ENCODE data around the gene IGFN1.

IGFN1 gene

DNA sequence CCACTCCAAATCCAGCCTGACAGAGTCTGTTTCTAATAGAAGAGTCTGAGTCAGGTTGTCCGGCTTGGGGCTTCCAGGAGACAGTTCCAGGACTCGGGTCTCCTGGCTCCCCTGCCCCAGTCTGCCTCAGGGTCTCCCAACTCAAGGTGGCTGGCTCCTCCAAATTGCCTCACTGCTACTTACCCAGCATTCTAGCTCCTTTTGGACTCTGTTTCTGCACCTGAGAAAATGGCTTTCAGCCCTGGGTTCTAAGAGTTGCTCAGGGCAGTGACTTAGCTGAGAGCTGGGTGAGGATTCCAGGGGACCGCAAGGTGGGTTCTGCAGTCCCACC lies 5.5 kb upstream of the IGFN1 start:
- no peak for DNase-seq (ENCODE audit: low read depth in 2 of 2)

DNA sequence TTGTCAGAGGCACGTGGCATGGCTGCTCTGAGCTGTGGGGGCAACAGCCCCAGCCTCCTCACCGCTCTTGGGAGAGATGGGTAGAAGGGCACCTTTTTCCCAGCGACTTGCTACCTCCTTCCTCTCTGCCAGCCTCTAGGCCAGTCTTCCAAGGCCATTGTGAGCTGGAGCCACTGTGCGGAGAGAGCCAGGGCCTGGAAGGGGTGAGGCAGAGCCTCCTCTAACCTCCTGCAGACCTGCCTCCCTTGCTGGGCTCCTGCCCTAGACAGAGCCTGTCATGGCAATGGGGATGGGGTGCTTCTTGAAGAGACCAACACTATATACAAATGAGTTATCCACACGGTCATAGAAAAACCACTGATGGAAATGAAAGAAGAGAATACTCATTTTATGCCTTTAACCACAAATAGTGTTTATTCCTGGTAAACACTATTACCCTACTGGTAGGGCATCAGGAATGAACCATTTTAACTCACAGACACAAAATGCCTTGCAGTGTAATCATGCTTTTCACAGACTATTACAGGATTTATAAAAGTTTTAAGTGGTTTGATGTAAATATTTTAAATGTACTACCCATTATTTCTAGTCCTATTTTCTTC lies 5.0 kb upstream of the IGFN1 start:
- no peak for DNase-seq (ENCODE audit: low read depth in 2 of 2)

- no peak for DNase-seq (ENCODE audit: low read depth in 2 of 2)
Observed at GRCh38 chr1:201186192-201186591, 4.4 kb upstream of the IGFN1 start.

DNA sequence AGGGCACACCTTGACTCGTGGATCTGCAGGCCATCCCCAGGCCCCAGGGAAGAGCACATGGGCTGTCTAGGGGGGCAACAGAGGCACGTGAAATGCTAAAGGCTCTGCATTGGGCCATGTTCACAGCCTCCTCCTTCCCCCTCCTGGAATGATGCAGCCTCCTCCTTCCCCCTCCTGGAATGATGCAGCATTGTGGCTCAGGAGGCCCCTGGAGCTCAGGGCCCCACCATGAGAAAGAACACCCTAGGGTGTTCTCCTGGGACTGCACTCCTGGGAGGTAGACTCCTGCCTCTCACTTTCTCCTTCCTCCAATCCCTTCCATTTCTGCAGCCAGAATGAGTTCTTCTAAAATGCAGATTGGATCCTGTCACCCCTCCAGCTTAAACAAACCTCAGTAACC lies 1.5 kb upstream of the IGFN1 start:
- no peak for DNase-seq (ENCODE audit: low read depth in 2 of 2)

DNA sequence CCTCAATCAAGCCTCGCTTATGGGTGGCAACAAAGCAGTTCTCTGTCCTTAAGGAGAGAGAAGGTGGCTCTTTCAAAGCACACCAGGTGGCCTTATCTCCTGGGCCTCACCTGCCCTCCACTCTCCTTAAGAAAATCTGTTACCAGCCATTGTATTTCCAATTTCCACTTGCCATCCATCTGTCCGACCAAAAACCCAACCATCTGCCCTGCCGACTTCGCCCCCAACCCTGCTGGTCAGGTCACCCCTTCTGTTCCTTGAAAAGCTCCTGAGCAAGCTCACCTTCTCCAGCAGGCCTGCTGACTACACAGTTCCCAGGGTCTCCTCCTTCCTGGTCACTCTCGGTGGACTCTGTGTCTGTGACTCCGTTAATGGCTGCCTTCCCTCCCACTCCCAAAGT lies 619 bp upstream of the IGFN1 start:
- no peak for DNase-seq (ENCODE audit: low read depth in 2 of 2)

DNA sequence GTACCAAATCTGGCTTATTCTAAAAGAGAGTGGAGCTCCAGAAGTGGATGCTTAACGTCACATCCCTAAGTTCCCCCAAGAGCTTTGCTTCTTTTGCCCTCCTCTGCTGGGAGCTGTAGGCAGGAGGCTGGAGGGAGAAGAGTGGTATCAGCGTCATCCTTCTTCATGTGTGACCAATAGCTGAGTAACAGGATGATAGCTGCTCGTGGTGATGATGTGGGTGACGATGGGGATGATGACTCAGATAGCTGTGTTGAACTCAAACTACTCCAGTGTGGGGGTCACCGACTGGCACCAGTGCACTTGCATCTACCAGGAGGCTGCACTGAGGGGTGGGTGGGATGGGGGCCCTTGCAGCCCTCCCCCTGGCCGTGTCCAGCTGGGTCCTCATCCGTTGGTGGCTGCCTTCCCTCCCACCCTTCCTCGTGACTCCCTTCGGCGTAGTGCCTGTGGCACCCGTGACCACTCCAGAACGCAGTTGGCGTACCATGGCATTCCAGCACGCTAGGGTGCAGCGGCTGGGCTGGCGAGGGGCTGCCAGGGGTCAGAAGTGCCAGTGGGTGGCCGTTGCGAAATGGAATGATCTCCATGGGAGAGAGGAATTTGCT lies 1.1 kb downstream of the IGFN1 start:
- DNase-seq (ENCODE audit: low read depth in 2 of 2), result peak; percentile 2 to 7

DNA sequence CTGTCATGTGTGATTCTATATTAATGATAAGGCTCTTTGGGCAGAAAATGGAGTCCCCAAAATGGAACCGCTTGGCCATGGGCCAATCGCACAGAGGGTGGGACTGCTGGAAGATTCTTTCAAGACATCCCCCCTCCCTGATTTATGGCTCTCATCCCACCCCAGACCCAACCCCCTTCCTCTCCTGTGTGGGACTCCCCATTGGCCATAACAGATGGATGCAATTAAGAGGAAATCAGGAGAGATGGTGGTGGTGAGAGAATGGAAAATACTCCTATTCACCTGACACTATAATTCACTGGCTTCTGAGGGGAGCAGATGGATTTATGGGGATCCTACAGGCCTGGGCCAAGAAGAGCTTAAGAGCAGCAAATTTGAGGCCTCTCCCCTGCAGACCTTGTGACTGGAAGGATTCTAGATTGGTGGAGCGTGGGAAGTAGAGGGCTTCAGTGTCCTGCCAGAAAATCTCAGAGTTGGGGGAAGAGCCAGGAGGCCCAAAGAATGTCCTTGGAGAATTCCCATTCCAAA lies 1.7 kb downstream of the IGFN1 start:
- no peak for DNase-seq (ENCODE audit: low read depth in 2 of 2)

DNA sequence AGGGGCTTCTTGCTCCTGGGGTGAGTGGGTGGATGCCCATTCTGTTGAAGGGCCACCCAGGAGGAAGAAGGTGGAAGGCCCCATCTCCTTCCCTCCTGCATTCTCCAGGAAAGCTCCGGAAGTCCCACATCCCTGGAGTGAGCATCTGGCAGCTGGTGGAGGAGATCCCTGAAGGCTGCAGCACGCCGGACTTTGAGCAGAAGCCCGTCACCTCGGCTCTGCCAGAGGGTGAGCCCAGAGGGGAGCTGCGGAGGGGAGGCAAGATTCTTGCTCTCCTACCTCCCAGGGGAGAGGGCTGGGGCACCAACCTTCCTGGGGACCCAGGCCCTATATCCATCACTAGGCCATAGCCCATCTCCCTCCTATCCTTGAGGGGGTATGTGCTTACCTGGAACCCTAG lies 3.4 kb downstream of the IGFN1 start:
- no peak for DNase-seq (ENCODE audit: low read depth in 2 of 2)

GRCh38 chr1:201198598-201198997 lies 8.0 kb downstream of the IGFN1 start:
- DNase-seq (ENCODE audit: low read depth in 2 of 2), result no peak

DNA sequence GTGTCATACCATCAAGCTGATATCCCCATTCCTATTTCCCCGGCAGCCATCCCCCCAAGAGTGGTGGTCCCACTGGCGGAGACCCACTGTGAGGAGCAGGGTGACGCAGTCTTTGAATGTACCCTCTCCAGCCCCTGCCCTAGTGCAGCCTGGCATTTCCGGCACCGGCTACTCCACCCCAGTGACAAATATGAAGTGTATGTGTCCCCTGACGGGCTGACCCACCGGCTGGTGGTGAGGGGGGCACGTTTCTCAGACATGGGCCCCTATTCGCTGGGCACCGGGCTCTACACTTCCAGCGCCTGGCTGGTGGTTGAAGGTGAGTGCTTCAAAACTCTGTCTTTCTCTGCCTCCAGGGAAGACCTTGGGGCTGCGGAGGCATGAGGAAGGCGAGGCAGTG lies 14.4 kb downstream of the IGFN1 start:
- DNase-seq (ENCODE audit: low read depth in 2 of 2), result no peak

- DNase-seq (ENCODE audit: low read depth in 2 of 2), result no peak
Observed at GRCh38 chr1:201206176-201206575, 15.6 kb downstream of the IGFN1 start.

DNA sequence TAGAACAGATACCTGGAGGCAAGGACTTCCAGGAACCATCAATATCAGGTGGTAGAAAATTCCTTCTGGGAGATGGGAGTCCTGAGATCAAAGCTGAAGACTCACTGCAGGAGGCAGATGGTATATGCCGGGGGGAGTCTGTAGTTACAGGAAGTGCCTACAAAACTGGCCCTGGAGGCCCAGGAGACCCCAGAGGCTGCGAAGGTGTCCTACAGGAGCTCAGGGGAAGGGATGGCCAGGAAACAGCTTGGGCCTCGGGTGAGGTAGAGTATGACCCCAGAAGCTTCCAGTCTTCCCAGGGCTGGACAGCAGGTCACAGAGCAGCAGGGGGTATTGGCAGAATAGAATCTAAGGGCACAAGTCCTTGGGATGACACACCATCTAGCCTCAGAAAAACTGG lies 16.4 kb downstream of the IGFN1 start:
- DNase-seq (ENCODE audit: low read depth in 2 of 2), result no peak

DNA sequence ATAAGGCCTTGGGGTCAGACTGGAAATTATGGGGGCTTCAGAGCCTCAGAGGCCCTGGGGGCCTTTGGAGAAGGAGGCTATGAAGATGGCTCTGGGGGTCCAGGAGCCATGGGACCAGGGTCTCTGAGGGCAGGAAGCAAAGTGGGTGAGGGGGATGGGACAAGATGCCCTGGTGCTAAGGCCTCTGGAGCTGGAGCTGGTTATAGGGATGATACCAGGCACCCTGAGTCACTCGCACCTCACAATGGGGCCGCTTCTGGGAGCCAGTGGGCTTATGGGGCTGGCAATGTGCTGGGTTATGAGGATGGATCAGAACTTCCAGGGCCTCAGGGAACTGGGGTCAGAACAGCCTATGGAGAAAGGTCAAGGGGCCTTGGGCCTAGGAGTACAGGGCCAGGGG lies 17.6 kb downstream of the IGFN1 start:
- no peak for DNase-seq (ENCODE audit: low read depth in 2 of 2)

DNA sequence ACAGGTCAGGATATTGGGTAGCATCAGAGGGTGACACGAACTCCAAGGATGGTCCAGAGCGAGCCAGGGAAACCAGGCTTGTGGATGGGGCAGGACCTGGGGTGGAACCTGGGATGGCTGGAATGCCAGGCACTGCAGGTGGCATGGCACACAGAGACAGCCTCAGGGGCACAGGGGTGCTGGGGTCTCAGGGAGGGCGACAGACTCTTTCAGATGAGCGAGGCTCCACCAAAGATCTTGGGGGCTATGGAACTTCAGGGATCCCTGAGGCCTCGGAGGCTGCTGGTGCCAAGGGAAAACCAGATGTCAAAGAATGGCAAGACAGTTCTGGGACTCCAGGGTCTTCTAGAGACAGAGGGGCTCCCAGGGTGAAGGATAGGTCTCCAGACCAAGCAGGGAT lies 21.4 kb downstream of the IGFN1 start:
- DNase-seq (ENCODE audit: low read depth in 2 of 2), result no peak

DNA sequence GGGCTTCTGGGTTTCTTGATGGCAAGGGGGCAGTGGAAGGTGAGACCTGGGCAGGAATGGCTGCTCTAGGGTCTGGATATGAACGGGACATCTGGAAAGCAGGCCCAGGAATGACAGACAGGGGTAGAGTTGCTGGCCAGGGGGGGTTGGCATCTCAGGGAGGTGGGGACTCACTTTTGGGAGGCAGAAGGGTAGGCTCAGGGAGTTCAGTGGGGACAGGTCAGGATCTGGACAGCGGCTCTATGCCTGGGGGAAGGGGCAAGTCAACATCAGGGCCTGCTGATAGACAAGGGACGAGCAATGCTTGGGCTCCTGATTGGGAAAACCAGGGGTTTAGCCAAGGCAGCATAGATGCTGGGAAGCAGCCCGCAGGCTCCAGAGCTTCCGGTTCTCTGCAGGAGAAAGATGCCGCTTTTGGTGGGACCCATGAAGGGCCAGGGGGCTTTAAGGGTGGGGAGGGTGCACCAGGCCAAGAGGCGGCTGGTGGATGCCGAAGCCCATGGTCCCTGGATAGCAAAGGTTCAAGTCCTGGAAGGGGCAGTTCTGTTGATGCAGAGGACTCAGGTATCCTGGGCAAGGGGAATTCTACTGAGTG lies 21.9 kb downstream of the IGFN1 start:
- DNase-seq (ENCODE audit: low read depth in 2 of 2), result no peak

GRCh38 chr1:201213106-201213770 lies 22.6 kb downstream of the IGFN1 start:
- no peak for DNase-seq (ENCODE audit: low read depth in 2 of 2)

GRCh38 chr1:201213926-201214325 lies 23.3 kb downstream of the IGFN1 start:
- DNase-seq (ENCODE audit: low read depth in 2 of 2), result no peak

DNA sequence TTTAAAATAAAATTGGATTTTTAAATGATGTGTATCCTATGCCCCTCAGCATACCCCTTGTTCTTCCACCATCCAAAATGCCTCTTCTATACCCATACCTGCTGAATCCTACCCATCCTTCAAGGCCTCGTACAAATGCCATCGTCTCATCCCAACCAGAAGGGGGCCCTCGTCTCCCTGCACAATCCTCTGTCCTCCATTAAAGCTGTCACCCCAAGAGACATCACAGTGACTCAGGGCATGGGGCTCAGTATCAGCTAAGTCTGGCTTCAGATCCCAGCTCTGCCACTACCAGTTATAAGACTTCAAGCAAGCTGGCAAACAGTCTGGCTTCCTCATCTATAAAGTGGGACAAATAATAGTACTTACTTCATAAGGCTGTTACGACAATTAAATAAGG lies 23.8 kb downstream of the IGFN1 start:
- DNase-seq (ENCODE audit: low read depth in 2 of 2), result no peak

GRCh38 chr1:201214886-201215285 lies 24.3 kb downstream of the IGFN1 start:
- DNase-seq (ENCODE audit: low read depth in 2 of 2), result no peak

DNA sequence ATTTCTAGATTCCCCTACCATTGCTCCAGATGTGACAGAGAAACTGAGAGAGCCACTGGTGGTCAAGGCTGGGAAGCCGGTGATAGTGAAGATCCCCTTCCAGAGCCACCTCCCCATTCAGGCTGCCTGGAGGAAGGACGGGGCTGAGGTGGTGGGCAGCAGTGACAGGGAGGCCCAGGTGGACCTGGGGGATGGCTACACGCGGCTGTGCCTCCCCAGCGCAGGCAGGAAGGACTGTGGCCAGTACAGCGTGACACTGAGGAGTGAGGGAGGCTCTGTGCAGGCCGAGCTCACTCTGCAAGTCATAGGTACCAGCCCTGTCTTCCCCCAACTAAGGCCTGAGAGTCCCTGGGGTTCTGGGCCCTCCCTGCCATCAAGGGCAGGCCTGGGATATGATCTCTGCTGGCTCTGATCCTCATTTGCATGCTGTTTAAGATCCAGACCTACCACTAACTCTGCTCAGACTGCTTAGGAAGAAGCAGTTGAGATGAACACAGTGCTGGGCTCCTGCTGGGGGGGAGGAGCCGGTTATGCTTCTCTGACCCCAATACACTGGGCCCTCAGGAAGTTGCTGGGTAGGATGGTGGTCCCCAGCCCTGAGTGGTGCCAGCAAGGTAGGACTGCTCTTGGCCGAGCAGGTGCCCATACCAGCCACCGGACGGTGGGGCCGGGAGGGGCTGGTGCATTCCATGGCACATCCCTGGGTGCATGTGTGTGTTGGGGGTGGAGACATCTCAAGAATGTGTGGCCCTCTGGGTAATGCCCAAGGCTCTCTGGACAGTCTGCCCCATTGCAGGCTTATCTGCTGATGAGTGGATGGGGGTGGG lies 25.1 kb downstream of the IGFN1 start:
- DNase-seq (ENCODE audit: low read depth in 2 of 2), result no peak

DNA sequence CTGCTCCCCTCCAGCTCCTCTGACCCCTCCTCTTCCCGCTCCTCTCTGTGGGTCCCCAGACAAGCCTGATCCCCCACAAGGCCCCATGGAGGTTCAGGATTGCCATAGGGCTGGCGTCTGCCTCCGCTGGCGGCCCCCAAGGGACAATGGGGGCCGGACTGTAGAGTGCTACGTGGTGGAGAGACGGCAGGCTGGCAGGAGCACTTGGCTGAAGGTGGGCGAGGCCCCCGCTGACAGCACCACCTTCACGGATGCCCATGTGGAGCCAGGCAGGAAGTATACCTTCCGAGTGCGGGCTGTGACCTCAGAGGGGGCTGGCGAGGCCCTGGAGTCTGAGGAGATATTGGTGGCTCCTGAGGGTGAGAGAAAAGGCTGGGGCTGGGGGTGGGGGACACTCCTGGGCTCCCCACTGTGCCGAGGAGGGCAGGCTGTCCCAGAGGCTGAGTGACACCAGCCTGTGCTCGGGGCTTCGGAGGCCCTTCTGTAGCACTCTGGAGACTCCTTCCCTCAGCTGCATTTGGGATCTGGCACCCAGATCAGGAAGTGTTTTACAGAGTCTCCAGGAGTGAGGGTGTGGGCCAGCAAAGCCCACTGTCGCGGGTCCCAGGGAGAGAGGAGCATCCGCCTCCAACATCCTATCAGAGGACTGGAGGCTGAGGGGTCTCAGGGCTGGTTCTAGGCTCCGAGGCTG lies 25.9 kb downstream of the IGFN1 start:
- no peak for DNase-seq (ENCODE audit: low read depth in 2 of 2)

DNA sequence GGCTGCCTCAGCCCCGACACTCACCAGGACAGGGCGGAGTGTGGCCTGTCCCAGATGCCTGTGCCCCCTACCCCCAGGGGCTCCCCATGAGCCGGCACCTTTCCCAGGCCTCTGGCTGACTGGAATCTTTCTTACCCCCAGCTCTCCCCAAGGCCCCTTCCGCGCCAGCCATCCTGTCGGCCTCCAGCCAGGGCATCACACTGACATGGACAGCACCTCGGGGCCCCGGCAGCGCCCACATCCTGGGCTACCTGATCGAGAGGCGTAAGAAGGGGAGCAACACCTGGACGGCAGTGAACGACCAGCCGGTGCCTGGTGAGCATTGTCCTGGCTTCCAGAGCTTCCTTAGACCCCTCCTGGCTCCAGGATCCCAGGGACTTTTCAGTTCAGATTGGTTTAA lies 26.5 kb downstream of the IGFN1 start:
- DNase-seq (ENCODE audit: low read depth in 2 of 2), result no peak

Measured in stimulated activated CD4-positive, alpha-beta T cell treated with anti-CD3 and anti-CD28 coated beads, Interleukin-1b, Interleukin-23, amount 100 ng/mL, for 4 hours (primary cell).